ENCODE data around the gene SMCO2. TPM values are rescaled to one million over a fixed set of nuclear protein-coding genes. Genes with fewer than 3 reads are reported as not detected.

The SMCO2 gene
- total RNA-seq, 1 experiment from 2014 or later, result 0.20 TPM

DNA sequence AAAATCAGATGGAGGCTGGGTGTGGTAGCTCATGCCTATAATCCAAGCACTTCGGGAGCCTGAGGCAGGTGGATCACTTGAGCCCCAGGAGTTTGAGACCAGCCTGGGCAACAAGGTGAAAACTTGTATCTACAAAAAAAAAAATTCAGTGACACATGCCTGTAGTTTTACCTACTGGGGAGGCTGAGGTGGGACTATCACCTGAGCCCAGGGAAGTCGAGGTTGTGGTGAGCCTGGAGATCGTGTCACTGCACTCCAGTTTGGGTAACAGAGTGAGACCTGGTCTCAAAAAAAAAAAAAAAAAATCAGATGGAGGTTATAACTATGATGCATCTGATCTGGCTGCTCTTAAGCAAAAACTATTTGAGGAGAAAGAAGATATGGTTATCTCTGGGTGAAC lies 50.9 kb downstream of the SMCO2 start:
- H3K4me1 Mint-ChIP-seq, result no peaks in the 10 kb centered on the region
- no CpG with 5 or more reads among the region's 3 CpGs for WGBS (ENCODE audit: extremely low coverage, insufficient read length, low lambda C conversion rate)

More for the DNA sequence above, 50.9 kb downstream of the SMCO2 start:
- no peaks in the 10 kb centered on the region for H3K36me3 Mint-ChIP-seq (ENCODE audit: insufficient read depth in 1 of 3, low read depth in 3 of 3)
- H3K79me2 ChIP-seq (ENCODE audit: insufficient read depth, low read length), result no peaks in the 10 kb centered on the region
- no peak for DNase-seq
- no peak overlapping the region for H4K8ac ChIP-seq (replicated peaks; ENCODE audit: insufficient read length, low read depth, low read length)
- no peaks in the 10 kb centered on the region for H3K23me2 ChIP-seq (ENCODE audit: insufficient read length, low read depth, low read length, poor library complexity, severe bottlenecking)
- no peaks in the 10 kb centered on the region for H3K4me1 ChIP-seq (ENCODE audit: insufficient read depth, low read length)
- no peaks in the 10 kb centered on the region for H3K27me3 Mint-ChIP-seq (ENCODE audit: low read depth)
- no peak overlapping the region for H3K9ac ChIP-seq (ENCODE audit: extremely low read depth, insufficient read length, low read length)
- H3K56ac ChIP-seq (ENCODE audit: insufficient read length, low read depth, low read length), result no peak overlapping the region
- no peak overlapping the region for H2BK20ac ChIP-seq (ENCODE audit: low read depth, low read length, poor library complexity, severe bottlenecking)
- TF ChIP-seq, protein P1, sequence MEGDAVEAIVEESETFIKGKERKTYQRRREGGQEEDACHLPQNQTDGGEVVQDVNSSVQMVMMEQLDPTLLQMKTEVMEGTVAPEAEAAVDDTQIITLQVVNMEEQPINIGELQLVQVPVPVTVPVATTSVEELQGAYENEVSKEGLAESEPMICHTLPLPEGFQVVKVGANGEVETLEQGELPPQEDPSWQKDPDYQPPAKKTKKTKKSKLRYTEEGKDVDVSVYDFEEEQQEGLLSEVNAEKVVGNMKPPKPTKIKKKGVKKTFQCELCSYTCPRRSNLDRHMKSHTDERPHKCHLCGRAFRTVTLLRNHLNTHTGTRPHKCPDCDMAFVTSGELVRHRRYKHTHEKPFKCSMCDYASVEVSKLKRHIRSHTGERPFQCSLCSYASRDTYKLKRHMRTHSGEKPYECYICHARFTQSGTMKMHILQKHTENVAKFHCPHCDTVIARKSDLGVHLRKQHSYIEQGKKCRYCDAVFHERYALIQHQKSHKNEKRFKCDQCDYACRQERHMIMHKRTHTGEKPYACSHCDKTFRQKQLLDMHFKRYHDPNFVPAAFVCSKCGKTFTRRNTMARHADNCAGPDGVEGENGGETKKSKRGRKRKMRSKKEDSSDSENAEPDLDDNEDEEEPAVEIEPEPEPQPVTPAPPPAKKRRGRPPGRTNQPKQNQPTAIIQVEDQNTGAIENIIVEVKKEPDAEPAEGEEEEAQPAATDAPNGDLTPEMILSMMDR (conservative IDR thresholded peaks at IDR 0.05), result no peak
- H3K4ac ChIP-seq (ENCODE audit: low read depth, low read length), result no peak overlapping the region
- no peaks in the 10 kb centered on the region for H3K27me3 ChIP-seq (ENCODE audit: insufficient read depth, low read length)
- no peak overlapping the region for H3K27ac ChIP-seq (ENCODE audit: insufficient read length, low read depth, low read length)
- no peak overlapping the region for H2BK120ac ChIP-seq (ENCODE audit: low read depth, low read length, poor library complexity, severe bottlenecking)
- no peaks in the 10 kb centered on the region for H4K20me1 ChIP-seq (ENCODE audit: control insufficient read depth, insufficient read depth, insufficient read length)
- no peaks in the 10 kb centered on the region for H3K79me1 ChIP-seq (ENCODE audit: insufficient read depth, low read depth, low read length, poor library complexity, severe bottlenecking)
- H3T11ph ChIP-seq (ENCODE audit: low read length), result no peak overlapping the region
- no peak overlapping the region for H3K14ac ChIP-seq (ENCODE audit: insufficient read depth, low read length)
- no peak overlapping the region for H2BK12ac ChIP-seq (ENCODE audit: insufficient read length, low read depth, low read length)
- H2BK5ac ChIP-seq (ENCODE audit: insufficient read length, low read length), result no peak overlapping the region
- no peak overlapping the region for H3K23ac ChIP-seq (ENCODE audit: insufficient read length, low read depth, low read length)
- no peak overlapping the region for H2BK15ac ChIP-seq (ENCODE audit: low read depth, low read length)
- no peak overlapping the region for H2AK5ac ChIP-seq (ENCODE audit: insufficient read length, low read length)
- H3K4me2 ChIP-seq (ENCODE audit: insufficient read depth, insufficient read length, low read length), result no peak overlapping the region
- H4K91ac ChIP-seq (ENCODE audit: insufficient read length, low read depth, low read length), result no peak overlapping the region
- H3K4me3 Mint-ChIP-seq, result no peak overlapping the region
- H4K5ac ChIP-seq (ENCODE audit: insufficient read length, low read depth, low read length), result no peak overlapping the region
- H3K9me3 Mint-ChIP-seq, result no peaks in the 10 kb centered on the region
- no peak overlapping the region for H3K27ac Mint-ChIP-seq
- H2AFZ ChIP-seq (ENCODE audit: low read length), result no peak overlapping the region
- H3K18ac ChIP-seq (ENCODE audit: insufficient read length, low read depth, low read length), result no peak overlapping the region
- H3K9me3 ChIP-seq (ENCODE audit: control insufficient read depth, low read depth, low read length), result no peaks in the 10 kb centered on the region
